CD4-positive, alpha-beta T cell treated with Interleukin-1 beta for 1 hour (primary cell): ENCODE measurements around the gene ALX3.

Source experiments
- DNase-seq, 2 donors: peaks; one replicate each; pipeline ENCODE4 v3.0.0-alpha.2; 2020 to 2022

Gene ALX3

GRCh38 chr1:110063781-110064180 is 6.7 kb downstream of the ALX3 start:
- no peak for DNase-seq

DNA sequence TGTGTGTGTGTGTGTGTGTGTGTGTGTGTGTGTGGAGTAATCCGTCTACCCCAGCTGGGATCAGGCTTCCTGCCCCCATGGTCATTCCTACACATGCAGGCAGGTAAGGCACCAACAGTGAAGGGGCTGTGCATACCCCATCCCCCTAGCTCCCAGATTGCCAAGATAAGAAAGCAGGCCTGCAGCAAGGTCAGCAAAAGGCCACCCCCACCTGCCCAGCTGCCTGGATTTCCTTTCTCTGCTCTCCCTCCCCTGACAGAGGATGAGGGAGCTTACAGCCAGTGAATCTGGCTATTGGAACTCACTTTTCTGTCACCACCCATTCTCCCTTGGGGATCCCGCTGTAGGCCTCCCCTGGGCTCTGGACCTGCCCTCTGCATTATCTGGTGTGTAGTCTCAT is 7.9 kb downstream of the ALX3 start:
- DNase-seq, result no peak

GRCh38 chr1:110061341-110061740 is 9.1 kb downstream of the ALX3 start:
- no peak for DNase-seq

DNA sequence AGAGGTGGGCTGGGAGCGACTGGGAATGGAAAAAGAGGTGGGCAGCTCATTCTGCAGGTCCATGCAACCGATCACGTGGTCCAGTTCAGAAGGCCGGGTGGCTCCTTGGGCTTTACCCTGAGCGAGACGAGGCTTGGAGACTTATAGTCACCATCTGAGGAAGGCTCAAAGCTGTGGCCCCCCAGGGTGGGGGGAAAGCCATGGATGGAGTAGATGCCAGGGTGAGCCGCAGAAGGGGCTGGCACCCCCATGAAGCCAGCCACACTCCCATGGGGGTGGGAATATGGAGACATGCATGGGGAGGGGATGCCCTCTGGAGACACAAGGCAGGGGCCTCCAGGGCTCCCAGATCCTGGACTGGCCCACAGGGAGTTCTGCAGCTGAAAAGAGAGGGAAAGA is 9.8 kb downstream of the ALX3 start:
- DNase-seq, result no peak

- peak; percentile 61 to 68 for DNase-seq
Observed at GRCh38 chr1:110060034-110060661, 10.3 kb downstream of the ALX3 start.

DNA sequence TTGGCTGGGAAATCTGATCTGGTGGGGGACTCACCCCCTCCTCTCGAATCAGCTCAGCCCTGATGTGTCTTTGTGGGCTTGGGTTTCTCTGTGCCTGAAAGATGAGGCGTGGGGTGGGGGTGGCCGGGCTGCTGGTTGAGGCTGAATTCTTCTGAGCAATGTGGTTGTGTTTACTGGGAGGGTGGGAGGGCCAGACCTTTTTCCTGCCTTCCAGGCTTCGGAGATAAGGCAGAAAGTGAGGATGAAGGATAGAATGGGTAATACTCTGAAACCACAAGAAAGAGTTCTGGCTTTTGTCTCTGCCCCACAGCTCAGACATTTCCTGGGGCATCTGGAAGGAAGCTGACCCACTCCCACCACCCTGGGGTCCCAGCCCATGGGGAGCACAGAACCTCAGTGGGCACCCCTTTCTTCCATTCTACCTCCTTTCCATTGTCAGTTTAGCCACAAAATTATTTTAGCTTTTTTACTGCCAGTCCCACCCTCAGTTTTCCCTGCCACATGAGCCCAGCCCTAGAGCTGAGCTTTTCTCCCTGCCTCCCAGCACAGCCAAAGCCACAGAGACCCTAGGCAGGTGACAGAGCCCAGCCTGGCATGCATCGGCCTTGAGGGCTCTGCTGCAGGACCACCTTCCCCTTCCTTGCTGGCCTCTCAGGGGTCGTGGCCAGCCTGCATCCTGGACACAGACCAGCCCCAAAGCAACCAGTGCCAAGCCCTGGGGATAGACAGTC is 11.2 kb downstream of the ALX3 start:
- no peak for DNase-seq

- DNase-seq, result no peak
Observed at GRCh38 chr1:110058591-110058990, 11.9 kb downstream of the ALX3 start.

- no peak for DNase-seq
Observed at GRCh38 chr1:110057963-110058518, 12.4 kb downstream of the ALX3 start.

DNA sequence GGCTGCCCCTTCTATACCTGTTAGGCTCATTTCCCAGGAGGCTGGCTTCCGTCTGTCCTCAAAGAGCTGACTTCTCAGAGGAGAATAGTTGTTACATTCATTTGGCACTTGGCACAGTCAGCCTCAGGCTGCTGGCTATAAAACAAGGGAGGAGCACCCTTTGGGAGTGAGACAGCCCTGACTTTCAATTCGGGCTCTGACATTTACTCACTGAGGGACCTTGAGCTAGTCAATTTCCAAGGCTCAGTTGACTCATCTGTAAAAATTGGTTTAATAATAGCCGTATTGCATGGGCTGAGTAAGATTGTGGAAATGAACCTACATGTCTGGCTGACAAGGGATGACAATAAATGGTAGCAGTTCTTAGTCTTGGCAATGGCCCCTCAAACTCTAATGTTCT is 13.7 kb downstream of the ALX3 start:
- no peak for DNase-seq

DNA sequence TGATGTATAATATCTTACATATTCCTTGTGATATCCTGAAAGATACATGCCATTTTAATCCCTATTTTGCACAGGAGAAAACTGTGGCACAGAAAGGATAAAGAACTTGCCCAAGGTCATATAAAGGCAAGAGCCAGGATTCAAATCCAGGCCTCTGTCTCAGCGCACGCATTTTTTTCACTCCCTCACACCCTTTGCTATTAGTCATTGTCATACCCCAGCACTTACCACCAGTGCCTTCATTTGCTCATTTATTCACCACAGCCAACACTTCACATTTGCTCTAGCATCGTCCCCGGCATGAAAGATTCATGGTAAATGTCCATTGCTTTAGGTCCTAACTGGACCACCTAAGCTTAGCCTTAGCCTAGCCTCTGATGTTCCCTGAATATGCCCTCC is 14.2 kb downstream of the ALX3 start:
- no peak for DNase-seq

GRCh38 chr1:110055493-110056284 is 14.8 kb downstream of the ALX3 start:
- no peak for DNase-seq

DNA sequence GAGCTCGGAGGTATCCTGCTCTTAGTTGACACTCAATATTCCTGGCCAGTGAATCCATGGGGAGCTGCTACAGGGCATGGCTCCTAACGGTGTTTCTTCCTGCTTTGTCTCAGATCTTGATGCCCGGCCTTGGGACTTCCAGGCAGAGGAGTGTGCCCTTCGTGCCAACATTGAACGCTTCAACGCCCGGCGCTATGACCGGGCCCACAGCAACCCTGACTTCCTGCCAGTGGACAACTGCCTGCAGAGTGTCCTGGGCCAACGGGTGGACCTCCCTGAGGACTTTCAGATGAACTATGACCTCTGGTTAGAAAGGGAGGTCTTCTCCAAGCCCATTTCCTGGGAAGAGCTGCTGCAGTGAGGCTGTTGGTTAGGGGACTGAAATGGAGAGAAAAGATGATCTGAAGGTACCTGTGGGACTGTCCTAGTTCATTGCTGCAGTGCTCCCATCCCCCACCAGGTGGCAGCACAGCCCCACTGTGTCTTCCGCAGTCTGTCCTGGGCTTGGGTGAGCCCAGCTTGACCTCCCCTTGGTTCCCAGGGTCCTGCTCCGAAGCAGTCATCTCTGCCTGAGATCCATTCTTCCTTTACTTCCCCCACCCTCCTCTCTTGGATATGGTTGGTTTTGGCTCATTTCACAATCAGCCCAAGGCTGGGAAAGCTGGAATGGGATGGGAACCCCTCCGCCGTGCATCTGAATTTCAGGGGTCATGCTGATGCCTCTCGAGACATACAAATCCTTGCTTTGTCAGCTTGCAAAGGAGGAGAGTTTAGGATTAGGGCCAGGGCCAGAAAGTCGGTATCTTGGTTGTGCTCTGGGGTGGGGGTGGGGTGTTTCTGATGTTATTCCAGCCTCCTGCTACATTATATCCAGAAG is 16.7 kb downstream of the ALX3 start:
- peak; percentile 53 to 65 for DNase-seq

GRCh38 chr1:110051262-110051648 is 19.2 kb downstream of the ALX3 start:
- no peak for DNase-seq

DNA sequence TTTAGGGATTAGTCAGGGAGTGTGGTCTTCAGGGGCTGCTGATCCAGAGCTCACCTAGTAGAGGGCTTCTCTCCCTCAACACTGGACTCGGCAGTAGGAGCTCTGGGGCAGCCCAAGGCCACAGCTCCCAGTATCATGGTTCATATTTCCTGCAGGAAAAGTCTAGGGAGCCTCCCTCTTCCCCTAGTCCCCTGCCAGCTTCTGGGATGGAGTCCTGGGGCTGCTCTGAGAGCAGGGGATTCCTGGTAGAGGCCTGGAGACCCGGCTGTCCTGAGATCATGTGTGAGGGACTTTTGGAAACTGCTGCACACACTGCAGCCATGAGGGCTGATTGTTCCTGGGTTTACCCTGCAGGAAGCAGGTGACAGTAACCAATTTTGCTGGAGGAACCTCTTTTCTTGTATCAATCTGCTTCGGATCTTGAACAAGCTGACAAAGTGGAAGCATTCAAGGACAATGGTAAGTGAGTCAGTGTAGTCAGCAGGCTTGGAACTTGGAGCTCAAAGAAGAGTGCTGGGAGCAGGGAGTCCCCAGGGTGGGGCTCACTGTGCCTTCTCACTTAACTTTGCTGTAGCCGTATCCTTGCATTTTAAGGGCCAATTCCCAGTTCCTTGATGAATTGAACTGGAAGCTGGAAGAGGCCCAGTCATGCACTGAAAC is 19.7 kb downstream of the ALX3 start:
- DNase-seq, result no peak

- no peak for DNase-seq
Observed at GRCh38 chr1:110049801-110050601, 20.5 kb downstream of the ALX3 start.

GRCh38 chr1:110048923-110049601 is 21.4 kb downstream of the ALX3 start:
- DNase-seq, result no peak

GRCh38 chr1:110048240-110048639 is 22.2 kb downstream of the ALX3 start:
- no peak for DNase-seq

DNA sequence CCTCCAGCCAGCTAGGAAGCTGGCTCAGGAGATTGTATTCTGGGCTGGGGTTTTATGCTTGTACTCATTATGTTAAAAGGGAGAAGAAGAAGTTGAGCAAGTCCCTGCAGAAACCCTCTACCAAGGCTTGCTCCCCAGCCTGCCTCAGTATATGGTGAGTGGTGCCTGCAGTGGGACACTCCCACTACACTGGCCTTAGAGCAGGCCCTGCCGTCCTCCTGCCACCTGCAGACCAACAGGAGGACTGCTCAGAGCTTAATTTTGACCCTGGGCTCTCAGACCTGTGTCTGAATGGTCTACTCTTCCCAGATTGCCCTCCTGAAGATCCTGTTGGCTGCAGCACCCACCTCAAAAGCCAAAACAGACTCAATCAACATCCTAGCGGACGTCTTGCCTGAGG is 23.0 kb downstream of the ALX3 start:
- DNase-seq, result no peak

GRCh38 chr1:110043016-110043415 is 27.5 kb downstream of the ALX3 start:
- no peak for DNase-seq

DNA sequence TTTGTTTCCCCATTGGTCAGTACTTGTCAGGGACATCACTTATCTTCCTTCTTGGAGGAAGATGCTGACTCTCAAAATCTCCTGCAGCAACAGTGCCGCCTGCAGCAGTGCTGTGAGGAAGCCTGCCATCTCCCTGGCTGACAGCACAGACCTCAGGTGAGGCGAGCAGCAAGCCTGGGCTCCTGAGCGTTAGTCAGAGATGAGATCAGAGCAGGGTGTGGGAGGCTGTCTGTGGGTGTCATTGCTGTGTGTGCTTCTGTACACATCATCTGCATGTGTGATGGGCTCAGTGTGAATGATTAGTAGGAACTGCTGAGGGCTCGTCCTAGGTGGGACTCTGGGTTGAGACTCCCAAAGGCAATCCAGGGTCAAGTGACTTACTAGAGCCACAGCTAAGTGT is 29.9 kb downstream of the ALX3 start:
- no peak for DNase-seq

DNA sequence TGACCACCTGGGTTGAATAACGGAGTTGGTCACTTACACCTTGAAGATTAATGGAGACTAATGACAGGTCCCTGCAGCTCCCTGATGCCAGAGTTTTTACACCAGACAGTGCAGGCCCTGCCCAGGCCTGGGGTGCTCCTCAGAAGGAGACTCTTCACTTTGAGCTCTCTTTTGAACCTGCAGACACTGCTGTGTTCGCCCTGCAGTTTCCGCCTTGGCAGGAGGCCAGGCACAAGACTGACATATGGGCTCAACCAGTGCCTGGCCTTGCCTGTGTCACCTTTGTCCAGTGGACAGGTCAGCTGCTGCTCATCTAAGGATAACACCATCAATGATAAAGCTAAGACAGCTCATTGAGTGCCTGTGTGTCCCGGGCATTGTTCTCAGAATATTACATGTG is 30.8 kb downstream of the ALX3 start:
- DNase-seq, result no peak
